GM18870 (cell line): ENCODE results near the gene SNAPC3.
"Not testable (repeated sequence)": the region's sequence is repeated elsewhere in the genome, so short reads cannot be mapped to it uniquely, and the experiment has no call there.

Experiments used
- ATAC-seq: cut with Tn5 transposase; IDR thresholded peaks from one replicate; pipeline ENCODE4 v1.9.1; 2021; ENCODE audit warnings: moderate library complexity; ENCODE audit not compliant: unreplicated experiment

The SNAPC3 gene

GRCh38 chr9:15422372-15423230, at the start of gene SNAPC3:
TSS of gene SNAPC3 (plus strand) at chr9:15422876. CDS start at chr9:15422880, 4 bp downstream.
- peak; percentile 93 for ATAC-seq

- no peak for ATAC-seq
Measured at GRCh38 chr9:15373881-15374280, 48.8 kb upstream of the SNAPC3 start.

GRCh38 chr9:15374310-15374709, 48.4 kb upstream of the SNAPC3 start:
- ATAC-seq, result no peak

GRCh38 chr9:15374825-15375224, 47.9 kb upstream of the SNAPC3 start:
- ATAC-seq, result no peak

- no peak for ATAC-seq
Measured at GRCh38 chr9:15377625-15378540, 44.8 kb upstream of the SNAPC3 start.

- ATAC-seq, result not testable (repeated sequence)
Measured at GRCh38 chr9:15379317-15379716, 43.4 kb upstream of the SNAPC3 start.

- ATAC-seq, result not testable (repeated sequence)
Measured at GRCh38 chr9:15379888-15380287, 42.8 kb upstream of the SNAPC3 start.

GRCh38 chr9:15381491-15381890, 41.2 kb upstream of the SNAPC3 start:
- no peak for ATAC-seq

GRCh38 chr9:15386465-15386864, 36.2 kb upstream of the SNAPC3 start:
- no peak for ATAC-seq

- no peak for ATAC-seq
Measured at GRCh38 chr9:15389173-15389572, 33.5 kb upstream of the SNAPC3 start.

GRCh38 chr9:15389631-15390030, 33.0 kb upstream of the SNAPC3 start:
- no peak for ATAC-seq

GRCh38 chr9:15390201-15390600, 32.5 kb upstream of the SNAPC3 start:
- no peak for ATAC-seq

GRCh38 chr9:15392363-15392762, 30.3 kb upstream of the SNAPC3 start:
- no peak for ATAC-seq

- peak; percentile 52 for ATAC-seq
Measured at GRCh38 chr9:15400281-15400941, 22.3 kb upstream of the SNAPC3 start.

GRCh38 chr9:15401266-15401665, 21.4 kb upstream of the SNAPC3 start:
- ATAC-seq, result no peak

GRCh38 chr9:15403155-15403554, 19.5 kb upstream of the SNAPC3 start:
- no peak for ATAC-seq

GRCh38 chr9:15404171-15404570, 18.5 kb upstream of the SNAPC3 start:
- ATAC-seq, result no peak

- ATAC-seq, result peak; percentile 62
Measured at GRCh38 chr9:15416880-15417279, 5.8 kb upstream of the SNAPC3 start.

- no peak for ATAC-seq
Measured at GRCh38 chr9:15417626-15418025, 5.0 kb upstream of the SNAPC3 start.

- no peak for ATAC-seq
Measured at GRCh38 chr9:15420796-15421195, 1.9 kb upstream of the SNAPC3 start.

- ATAC-seq, result no peak
Measured at GRCh38 chr9:15421532-15421931, 1.1 kb upstream of the SNAPC3 start.
